Neural progenitor cell (in vitro differentiated cells): ENCODE results near the gene TEAD1. TPM values are rescaled to one million over a fixed set of nuclear protein-coding genes. Genes with fewer than 3 reads are reported as not detected.

Experiments
- DNase-seq: peaks from one replicate; pipeline ENCODE4 v3.0.0-alpha.2; 2016; ENCODE audit warnings: low spot score
- H2AFZ ChIP-seq: fragments of 200-600 bp; sonication (generic); replicated peaks from 2 replicates; pipeline ENCODE4 v1.6.1; 2016; ENCODE audit warnings: antibody characterized with exemption
- H3F3A ChIP-seq: fragments of 200-600 bp; sonication (generic); 2 replicates; pipeline ENCODE4 v1.6.1; 2016; ENCODE audit warnings: antibody characterized with exemption, low read depth
- H3K27ac ChIP-seq: fragments of 200-600 bp; sonication (generic); 2 replicates; pipeline ENCODE4 v1.5.1; 2016; ENCODE audit warnings: mild to moderate bottlenecking
- H3K27me3 ChIP-seq: fragments of 200-600 bp; sonication (generic); 2 replicates; pipeline ENCODE4 v1.6.1; 2016; ENCODE audit warnings: mild to moderate bottlenecking, moderate library complexity
- H3K36me3 ChIP-seq: fragments of 200-600 bp; sonication (generic); 2 replicates; pipeline ENCODE4 v1.5.1; 2016
- H3K4me1 ChIP-seq: fragments of 200-600 bp; sonication (generic); 2 replicates; pipeline ENCODE4 v1.6.1; 2016; ENCODE audit warnings: mixed run types
- H3K4me2 ChIP-seq: fragments of 200-600 bp; sonication (generic); 2 replicates; pipeline ENCODE4 v1.6.1; 2016
- H3K4me3 ChIP-seq: fragments of 200-600 bp; sonication (generic); 2 replicates; pipeline ENCODE4 v1.5.1; 2016
- H3K79me2 ChIP-seq: fragments of 200-600 bp; sonication (generic); 2 replicates; pipeline ENCODE4 v1.6.1; 2016; ENCODE audit warnings: low read depth
- H3K9ac ChIP-seq: fragments of 200-600 bp; sonication (generic); 2 replicates; pipeline ENCODE4 v1.6.1; 2016
- H3K9me3 ChIP-seq: fragments of 200-600 bp; sonication (generic); 2 replicates; pipeline ENCODE4 v1.5.1; 2016; ENCODE audit warnings: low read depth
- H4K20me1 ChIP-seq: fragments of 200-600 bp; sonication (generic); 2 replicates; pipeline ENCODE4 v1.6.1; 2016; ENCODE audit warnings: low read depth
- H3K27ac Mint-ChIP-seq: 3 replicates; pipeline ENCODE4 v1.8.0; 2021; ENCODE audit warnings: mixed read lengths
- H3K27me3 Mint-ChIP-seq: 2 replicates; pipeline ENCODE4 v1.8.0; 2022; ENCODE audit warnings: low read depth, mild to moderate bottlenecking, inconsistent platforms, moderate library complexity, mixed read lengths; ENCODE audit not compliant: insufficient read depth
- H3K36me3 Mint-ChIP-seq: 3 replicates; pipeline ENCODE4 v1.8.0; 2021; ENCODE audit warnings: mixed read lengths
- H3K4me1 Mint-ChIP-seq: 3 replicates; pipeline ENCODE4 v1.8.0; 2021; ENCODE audit warnings: mixed read lengths
- H3K4me3 Mint-ChIP-seq: 3 replicates; pipeline ENCODE4 v1.8.0; 2021; ENCODE audit warnings: mild to moderate bottlenecking, moderate library complexity, mixed read lengths
- H3K9me3 Mint-ChIP-seq: 3 replicates; pipeline ENCODE4 v1.8.0; 2020; ENCODE audit warnings: mixed read lengths
- EZH2 ChIP-seq: fragments of 200-600 bp; sonication (generic); IDR thresholded peaks from 2 replicates; pipeline ENCODE4 v1.6.1; 2017; ENCODE audit warnings: antibody characterized with exemption, mild to moderate bottlenecking, moderate library complexity
- EZH2phosphoT487 ChIP-seq: fragments of 200-600 bp; sonication (generic); IDR thresholded peaks from 2 replicates; pipeline ENCODE4 v1.6.1; 2017; ENCODE audit warnings: antibody characterized with exemption
- total RNA-seq: library from RNA; depleted of rRNA; stranded (reverse); fragments of >200 nt; gene quantifications from 2 replicates; pipeline ENCODE4 v1.2.3, GENCODE V29; 2015; ENCODE audit warnings: low replicate concordance
- TF ChIP-seq, protein P1 (sequence below): fragments of 200-600 bp; sonication (generic); IDR thresholded peaks from 2 replicates; pipeline ENCODE4 v1.5.1; 2017; ENCODE audit warnings: antibody characterized with exemption, mild to moderate bottlenecking

The TEAD1 gene
- total RNA-seq, 1 donor from 2014 or later = 98.3 TPM

- no peaks in the 10 kb centered on the region for H3K27me3 ChIP-seq
- no peak overlapping the region for H3K9ac ChIP-seq
- H4K20me1 ChIP-seq = no peaks in the 10 kb centered on the region
- Mint-ChIP-seq H3K4me3 (no peak overlapping the region), H3K27me3 (peaks cover 6% of the 10 kb centered on the region), H3K9me3 (peaks cover 8% of the 10 kb centered on the region), H3K4me1 (peaks cover 18% of the 10 kb centered on the region), H3K36me3 (peaks cover 2% of the 10 kb centered on the region), H3K27ac (no peak overlapping the region)
- no peaks in the 10 kb centered on the region for H3K36me3 ChIP-seq
- no peak overlapping the region for H3K4me2 ChIP-seq
- H3K9me3 ChIP-seq = no peaks in the 10 kb centered on the region
- no peak for TF ChIP-seq EZH2phosphoT487
- TF ChIP-seq, protein P1, sequence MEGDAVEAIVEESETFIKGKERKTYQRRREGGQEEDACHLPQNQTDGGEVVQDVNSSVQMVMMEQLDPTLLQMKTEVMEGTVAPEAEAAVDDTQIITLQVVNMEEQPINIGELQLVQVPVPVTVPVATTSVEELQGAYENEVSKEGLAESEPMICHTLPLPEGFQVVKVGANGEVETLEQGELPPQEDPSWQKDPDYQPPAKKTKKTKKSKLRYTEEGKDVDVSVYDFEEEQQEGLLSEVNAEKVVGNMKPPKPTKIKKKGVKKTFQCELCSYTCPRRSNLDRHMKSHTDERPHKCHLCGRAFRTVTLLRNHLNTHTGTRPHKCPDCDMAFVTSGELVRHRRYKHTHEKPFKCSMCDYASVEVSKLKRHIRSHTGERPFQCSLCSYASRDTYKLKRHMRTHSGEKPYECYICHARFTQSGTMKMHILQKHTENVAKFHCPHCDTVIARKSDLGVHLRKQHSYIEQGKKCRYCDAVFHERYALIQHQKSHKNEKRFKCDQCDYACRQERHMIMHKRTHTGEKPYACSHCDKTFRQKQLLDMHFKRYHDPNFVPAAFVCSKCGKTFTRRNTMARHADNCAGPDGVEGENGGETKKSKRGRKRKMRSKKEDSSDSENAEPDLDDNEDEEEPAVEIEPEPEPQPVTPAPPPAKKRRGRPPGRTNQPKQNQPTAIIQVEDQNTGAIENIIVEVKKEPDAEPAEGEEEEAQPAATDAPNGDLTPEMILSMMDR = no peak
- TF ChIP-seq EZH2 = no peak
- H3K27ac ChIP-seq = no peak overlapping the region
- H3F3A ChIP-seq = peaks cover 6% of the 10 kb centered on the region
- no peak for DNase-seq
- no peaks in the 10 kb centered on the region for H3K79me2 ChIP-seq
- no peak overlapping the region for H2AFZ ChIP-seq
- no peak overlapping the region for H3K4me3 ChIP-seq
- no peaks in the 10 kb centered on the region for H3K4me1 ChIP-seq
These were observed 34.8 kb upstream of the TEAD1 start for GRCh38 chr11:12639388-12639787.

- no peak for DNase-seq
- peaks cover 7% of the 10 kb centered on the region for H3K27me3 Mint-ChIP-seq
These were observed 33.9 kb upstream of the TEAD1 start for GRCh38 chr11:12640355-12640754.

DNA sequence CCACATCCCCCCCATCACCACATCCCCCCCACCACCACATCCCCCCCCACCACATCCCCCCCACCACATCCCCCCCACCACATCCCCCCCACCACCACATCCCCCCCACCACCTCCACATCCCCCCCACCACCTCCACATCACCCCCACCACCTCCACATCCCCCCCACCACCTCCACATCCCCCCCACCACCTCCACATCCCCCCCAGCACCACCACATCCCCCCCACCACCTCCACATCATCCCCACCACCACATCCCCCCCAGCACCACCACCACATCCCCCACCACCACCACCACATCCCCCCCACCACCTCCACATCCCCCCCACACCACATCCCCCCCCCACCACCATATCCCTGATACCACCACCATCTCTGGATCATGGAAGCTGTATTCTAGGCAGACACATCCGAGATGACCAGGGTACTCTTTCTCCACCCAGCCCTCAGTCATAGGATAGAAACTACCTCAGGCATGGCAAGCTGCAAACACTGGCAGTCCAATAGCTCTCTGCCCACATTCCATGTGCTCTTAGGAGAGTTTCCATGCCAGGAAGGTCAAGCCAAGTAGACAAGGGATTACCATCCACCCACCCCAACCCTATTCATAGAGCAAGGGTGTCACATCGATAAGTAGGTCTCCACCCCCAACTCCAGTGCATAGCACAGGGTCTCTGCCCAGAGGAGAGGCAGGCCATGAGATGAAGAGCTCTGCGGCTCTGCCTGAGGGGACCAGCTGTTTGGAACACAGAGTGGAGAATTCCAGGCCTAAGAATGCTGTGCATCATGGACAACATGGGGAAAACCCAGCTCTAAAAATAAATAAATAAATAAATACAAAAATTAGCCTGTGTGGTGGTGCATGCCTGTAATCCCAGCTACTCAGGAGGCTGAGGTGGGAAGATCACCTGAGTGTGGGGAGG, 33.0 kb upstream of the TEAD1 start:
- Histone ChIP-seq H4K20me1 (no peaks in the 10 kb centered on the region), H3K4me2 (no peak overlapping the region), H3K4me1 (no peaks in the 10 kb centered on the region), H3K4me3 (no peak overlapping the region), H3K9ac (no peak overlapping the region), H3K79me2 (no peaks in the 10 kb centered on the region), H3K36me3 (no peaks in the 10 kb centered on the region), H2AFZ (no peak overlapping the region), H3F3A (peaks cover 6% of the 10 kb centered on the region), H3K9me3 (no peaks in the 10 kb centered on the region), H3K27ac (no peak overlapping the region), H3K27me3 (no peaks in the 10 kb centered on the region)
- H3K4me3 Mint-ChIP-seq = no peak overlapping the region
- peaks cover 7% of the 10 kb centered on the region for H3K27me3 Mint-ChIP-seq
- H3K4me1 Mint-ChIP-seq = peaks cover 18% of the 10 kb centered on the region
- no peak for TF ChIP-seq EZH2phosphoT487
- TF ChIP-seq EZH2 = no peak
- TF ChIP-seq, protein P1 = no peak
- peaks cover 2% of the 10 kb centered on the region for H3K36me3 Mint-ChIP-seq
- no peak for DNase-seq
- peaks cover 10% of the 10 kb centered on the region for H3K9me3 Mint-ChIP-seq
- H3K27ac Mint-ChIP-seq = peak overlapping the region; percentile 85

More at GRCh38 chr11:12640355-12640754, 33.9 kb upstream of the TEAD1 start:
- Histone ChIP-seq H3K79me2 (no peaks in the 10 kb centered on the region), H3K9me3 (no peaks in the 10 kb centered on the region), H3K4me2 (no peak overlapping the region), H4K20me1 (no peaks in the 10 kb centered on the region), H3K36me3 (no peaks in the 10 kb centered on the region), H3K9ac (no peak overlapping the region), H2AFZ (no peak overlapping the region), H3K4me1 (no peaks in the 10 kb centered on the region), H3K27ac (no peak overlapping the region), H3K27me3 (no peaks in the 10 kb centered on the region), H3F3A (peaks cover 6% of the 10 kb centered on the region), H3K4me3 (no peak overlapping the region)
- Mint-ChIP-seq H3K4me1 (peaks cover 18% of the 10 kb centered on the region), H3K4me3 (no peak overlapping the region), H3K27ac (peak overlapping the region; percentile 64), H3K36me3 (peaks cover 2% of the 10 kb centered on the region), H3K9me3 (peaks cover 9% of the 10 kb centered on the region)
- TF ChIP-seq EZH2 (no peak), EZH2phosphoT487 (no peak)
- TF ChIP-seq, protein P1 = no peak
